Panc1 (cell line): ENCODE measurements around the gene ATRN. TPM values are rescaled to one million over a fixed set of nuclear protein-coding genes. Genes with fewer than 3 reads are reported as not detected.
"Not testable (repeated sequence)": the region's sequence is repeated elsewhere in the genome, so short reads cannot be mapped to it uniquely, and the experiment has no call there.

Experiments used
- ATAC-seq: fragments of 200-7000 bp; cut with Tn5 transposase; 2 replicates; pipeline ENCODE4 v1.9.1; 2020; ENCODE audit warnings: mild to moderate bottlenecking, moderate library complexity
- BruUV-seq: library from RNA; stranded (reverse); fragments of 400-500 nt; replicated peaks from 2 replicates; lab custom pipeline; 2021; lab: Mats Ljungman, UMichigan
- CTCF ChIA-PET: fragments of 300-600 bp; sonication (Branson Sonifier 250); formaldehyde crosslinking; loops from one replicate; lab custom pipeline; 2022; ENCODE audit warnings: antibody characterized with exemption; lab: Charles Lee
- POLR2A ChIA-PET: fragments of 300-600 bp; sonication (Branson Sonifier 250); formaldehyde crosslinking; loops from one replicate; lab custom pipeline; 2022; ENCODE audit warnings: antibody characterized with exemption; lab: Charles Lee
- DNase-seq: peaks from one replicate; pipeline ENCODE4 v3.0.0-alpha.2; 2010; ENCODE audit warnings: low read depth, low spot score
- H3K27ac ChIP-seq: 2 replicates; pipeline ENCODE4 v1.5.1; 2011; ENCODE audit warnings: mild to moderate bottlenecking, low read length, inconsistent platforms
- H3K27me3 ChIP-seq: fragments of 200-500 bp; sonication (Bioruptor generic); 2 replicates; pipeline ENCODE4 v1.6.0; 2014; ENCODE audit warnings: low read length, inconsistent platforms; ENCODE audit not compliant: control insufficient read depth, insufficient read depth
- H3K36me3 ChIP-seq: fragments of 200-500 bp; sonication (Bioruptor generic); 2 replicates; pipeline ENCODE4 v1.5.1; 2014; ENCODE audit warnings: inconsistent platforms, mild to moderate bottlenecking, low read length, moderate library complexity; ENCODE audit not compliant: control insufficient read depth, insufficient read depth
- H3K4me1 ChIP-seq: 2 replicates; pipeline ENCODE4 v1.5.1; 2011; ENCODE audit warnings: inconsistent platforms, mild to moderate bottlenecking, low read length, moderate library complexity; ENCODE audit not compliant: control insufficient read depth, insufficient read depth
- H3K4me3 ChIP-seq, 2 experiments: 2 replicates each; pipeline ENCODE4 v1.5.1; 2011 to 2012; ENCODE audit warnings: low read depth in 2 of 2, low read length in 2 of 2, mild to moderate bottlenecking in 2 of 2, inconsistent platforms in 1 of 2, moderate library complexity in 1 of 2
- H3K9me3 ChIP-seq: fragments of 200-500 bp; sonication (Bioruptor generic); 2 replicates; pipeline ENCODE4 v1.5.1; 2014; ENCODE audit warnings: low read depth, mild to moderate bottlenecking, inconsistent platforms, low read length, moderate library complexity; ENCODE audit not compliant: control insufficient read depth, insufficient read depth
- CTCF ChIP-seq: fragments of 450-650 bp; IDR thresholded peaks from 2 replicates; pipeline ENCODE4 v1.5.1; 2017; ENCODE audit warnings: mild to moderate bottlenecking
- POLR2AphosphoS5 ChIP-seq: IDR thresholded peaks from 2 replicates; pipeline ENCODE4 v1.6.1; 2012; ENCODE audit warnings: mild to moderate bottlenecking, low read depth, low read length, moderate library complexity
- REST ChIP-seq, 2 experiments: IDR thresholded peaks; 2 replicates each; pipeline ENCODE4 v1.6.1; 2011 to 2012; ENCODE audit warnings: low read depth in 2 of 2, control low read depth in 1 of 2, low read length in 1 of 2, mild to moderate bottlenecking in 1 of 2, moderate library complexity in 1 of 2; ENCODE audit not compliant: insufficient read depth in 1 of 2
- SIN3A ChIP-seq: IDR thresholded peaks from 2 replicates; pipeline ENCODE4 v1.6.1; 2012; ENCODE audit warnings: low read depth, mild to moderate bottlenecking, low read length, moderate library complexity, borderline replicate concordance; ENCODE audit not compliant: insufficient read depth
- TCF7L2 ChIP-seq: IDR thresholded peaks from 2 replicates; pipeline ENCODE4 v1.6.1; 2011; ENCODE audit warnings: mild to moderate bottlenecking, low read depth, low read length, inconsistent platforms
- in situ Hi-C: cut with HindIII; loops from 2 replicates; pipeline ENCODE4 v1.10.0; 2016; ENCODE audit warnings: low sequenced_read_pairs, low pct_unique_long_range_greater_than_20kb
- intact Hi-C: fragments of 100-400 bp; cut with micrococcal nuclease; formaldehyde crosslinking; loops from one replicate; pipeline ENCODE4 v1.10.0; 2022; ENCODE audit not compliant: unreplicated experiment
- total RNA-seq: library from RNA; stranded (reverse); gene quantifications from one replicate; pipeline ENCODE4 v1.2.1, GENCODE V29; 2021; ENCODE audit not compliant: unreplicated experiment

Gene ATRN
- total RNA-seq, 1 experiment from 2014 or later: 33.8 TPM

- DNase-seq: no peak
- ChIA-PET CTCF (no interaction called here), POLR2A (no interaction called here)
- Histone ChIP-seq H3K27me3 (no peaks in the 10 kb centered on the region), H3K4me1 (no peaks in the 10 kb centered on the region), H3K27ac (no peak overlapping the region), H3K36me3 (no peaks in the 10 kb centered on the region), H3K9me3 (no peaks in the 10 kb centered on the region), H3K4me3 (no peak overlapping the region)
- no TSS peak for BruUV-seq
- intact Hi-C loops (no loop called here), in situ Hi-C loops (no loop called here)
- TF ChIP-seq CTCF (no peak), TCF7L2 (no peak), POLR2AphosphoS5 (no peak), SIN3A (no peak), REST (IDR thresholded peaks at IDR 0.05; ENCODE audit: insufficient read depth in 1 of 2, low read depth in 2 of 2, low read length in 1 of 2) (no peak)
- no peak for ATAC-seq
These were observed 61.3 kb downstream of the ATRN start for GRCh38 chr20:3532089-3532615.

- H3K4me1 ChIP-seq, H3K27ac ChIP-seq, POLR2A ChIA-PET, BruUV-seq, H3K4me3 ChIP-seq, DNase-seq, H3K27me3 ChIP-seq, H3K36me3 ChIP-seq, H3K9me3 ChIP-seq, intact Hi-C loops, ATAC-seq, CTCF ChIA-PET, in situ Hi-C loops: not testable (repeated sequence)
These were observed 66.9 kb downstream of the ATRN start for GRCh38 chr20:3537733-3538132.

- no TSS peak for BruUV-seq
- Histone ChIP-seq H3K36me3 (no peaks in the 10 kb centered on the region), H3K27ac (no peak overlapping the region), H3K4me3 (no peak overlapping the region), H3K27me3 (no peaks in the 10 kb centered on the region), H3K9me3 (no peaks in the 10 kb centered on the region), H3K4me1 (no peaks in the 10 kb centered on the region)
- intact Hi-C loops (no loop called here), in situ Hi-C loops (no loop called here)
- CTCF ChIA-PET: interaction anchor here (0.6 kb wide), 1 partner anchor 213 kb away, joined by 3 read pairs; no protein-coding TSS in a partner anchor
- ATAC-seq: no peak
- POLR2A ChIA-PET: no interaction called here
- no peak for DNase-seq
- TF ChIP-seq REST (IDR thresholded peaks at IDR 0.05; ENCODE audit: insufficient read depth in 1 of 2, low read depth in 2 of 2, low read length in 1 of 2) (no peak), POLR2AphosphoS5 (no peak)
These were observed 68.7 kb downstream of the ATRN start for GRCh38 chr20:3539311-3540107.
